Activated CD4-positive, alpha-beta T cell treated with anti-CD3 and anti-CD28 coated beads for 48 hours (primary cell): ENCODE results near the gene CSTF2.
A peak's percentile ranks its signal among the peaks of the same experiment; 100 is the strongest.
"Not testable (repeated sequence)": the region's sequence is repeated elsewhere in the genome, so short reads cannot be mapped to it uniquely, and the experiment has no call there.

ENCODE experiments used
- DNase-seq: peaks from one replicate; pipeline ENCODE4 v3.0.0-alpha.2; 2020

The CSTF2 gene

DNA sequence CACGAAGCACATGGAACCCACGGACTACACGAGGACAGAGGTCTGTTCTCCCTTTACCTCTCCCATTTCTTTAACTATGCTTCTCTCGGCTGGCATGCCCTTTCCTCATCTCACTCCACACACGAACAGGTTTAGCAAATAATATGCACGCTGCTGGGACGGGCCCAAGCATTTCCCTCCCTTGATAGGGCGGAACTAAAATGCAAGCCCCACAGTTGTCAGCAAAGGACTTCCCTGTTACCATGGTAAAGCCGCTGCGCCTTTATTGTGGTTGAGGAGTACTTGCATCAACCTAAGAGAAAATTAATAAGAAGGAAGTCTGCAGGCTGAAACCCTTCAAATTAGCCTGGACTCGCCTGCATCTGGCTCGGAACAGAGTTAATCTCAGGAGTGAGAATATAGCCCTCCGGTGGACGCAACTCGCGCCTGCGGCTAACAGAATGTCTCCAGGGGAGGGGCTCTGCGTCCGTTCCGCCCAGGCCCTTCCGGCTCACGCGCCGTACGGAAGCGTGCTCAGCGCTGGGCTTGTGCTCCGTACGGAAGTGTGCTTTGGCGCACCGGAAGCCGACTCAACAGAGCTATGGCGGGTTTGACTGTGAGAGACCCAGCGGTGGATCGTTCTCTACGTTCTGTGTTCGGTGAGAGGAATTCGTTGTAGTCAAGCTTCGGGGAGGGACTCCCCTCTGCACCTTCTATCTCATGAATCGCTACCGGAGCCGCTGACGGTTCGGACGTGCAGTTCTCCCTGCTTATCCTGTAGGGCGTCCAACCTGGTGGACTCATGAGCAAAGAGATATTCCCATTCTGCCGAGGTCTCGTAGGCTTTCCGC lies at the start of gene CSTF2:
TSS of gene CSTF2 (plus strand) at position 555 of the 830 bp plus-strand sequence. CDS start at position 581, 26 bp downstream.
- peak; percentile 84 for DNase-seq

DNA sequence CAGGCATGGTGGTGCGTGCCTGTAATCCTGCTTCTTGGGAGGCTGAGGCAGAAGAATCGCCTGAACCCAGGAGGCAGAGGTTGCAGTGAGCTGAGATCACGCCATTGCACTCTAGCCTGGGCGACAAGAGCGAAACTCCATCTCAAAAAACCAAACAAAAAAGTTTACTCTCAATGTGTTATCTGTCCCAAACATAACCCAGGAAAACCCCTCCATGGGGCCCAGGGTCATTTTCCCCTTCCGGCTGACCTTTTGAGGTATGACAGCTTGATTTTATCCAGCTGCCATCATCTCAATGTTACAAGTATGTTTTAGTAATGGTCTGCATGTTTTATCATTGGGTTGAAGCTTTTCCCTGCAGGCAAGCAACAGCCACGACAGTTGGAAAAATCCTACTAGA lies 23.8 kb upstream of the CSTF2 start:
- not testable (repeated sequence) for DNase-seq

DNA sequence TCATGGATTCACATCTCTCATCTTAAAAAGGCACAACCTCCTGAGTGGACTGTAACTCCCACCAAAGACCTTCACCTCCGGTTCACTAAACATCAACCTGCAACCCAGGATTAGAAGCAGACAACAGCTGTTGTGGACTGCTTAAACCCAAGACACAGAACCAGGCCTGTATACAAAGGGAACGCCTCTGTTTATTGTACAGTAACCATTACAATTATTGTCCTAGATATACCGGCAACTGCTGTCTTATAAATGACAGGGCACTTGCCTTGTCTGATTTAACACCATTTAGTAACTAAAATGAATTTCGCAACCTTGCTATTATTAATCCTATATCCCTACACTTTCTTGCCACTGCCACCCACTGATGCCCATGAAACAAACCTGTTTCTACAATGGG lies 22.8 kb upstream of the CSTF2 start:
- no peak for DNase-seq

DNA sequence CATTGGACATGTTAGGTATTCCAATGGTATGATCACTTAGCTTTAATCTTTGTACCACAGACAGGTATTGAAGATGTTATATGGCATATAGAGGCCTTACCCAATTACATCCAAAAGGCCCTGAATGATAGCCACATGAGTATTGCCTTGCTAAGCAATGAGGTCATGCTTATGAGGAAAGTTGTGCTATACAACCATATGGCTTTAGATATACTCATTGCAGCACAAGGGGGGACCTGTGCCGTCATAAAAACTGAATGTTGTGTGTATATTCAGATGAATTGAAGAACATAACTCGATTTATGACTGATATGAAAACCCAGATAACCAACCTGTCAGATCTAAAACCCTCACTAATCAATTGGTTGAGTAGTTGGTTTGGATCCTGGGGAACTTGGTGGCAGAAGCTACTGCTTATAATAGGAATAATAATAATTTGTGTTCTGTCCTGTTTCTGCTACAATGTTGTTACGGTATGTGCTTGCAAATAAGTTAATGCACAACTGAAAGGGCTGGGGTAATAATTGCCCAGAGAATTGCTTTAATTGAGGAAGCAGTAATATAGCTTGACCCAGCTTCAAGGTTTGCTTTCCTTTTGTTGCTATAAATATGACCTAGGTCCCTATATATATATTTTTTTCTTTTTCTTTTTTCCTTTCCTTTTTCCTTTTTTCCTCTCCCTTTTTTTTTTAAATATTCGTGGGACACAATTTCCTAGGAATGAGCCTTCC lies 21.5 kb upstream of the CSTF2 start:
- no peak for DNase-seq

DNA sequence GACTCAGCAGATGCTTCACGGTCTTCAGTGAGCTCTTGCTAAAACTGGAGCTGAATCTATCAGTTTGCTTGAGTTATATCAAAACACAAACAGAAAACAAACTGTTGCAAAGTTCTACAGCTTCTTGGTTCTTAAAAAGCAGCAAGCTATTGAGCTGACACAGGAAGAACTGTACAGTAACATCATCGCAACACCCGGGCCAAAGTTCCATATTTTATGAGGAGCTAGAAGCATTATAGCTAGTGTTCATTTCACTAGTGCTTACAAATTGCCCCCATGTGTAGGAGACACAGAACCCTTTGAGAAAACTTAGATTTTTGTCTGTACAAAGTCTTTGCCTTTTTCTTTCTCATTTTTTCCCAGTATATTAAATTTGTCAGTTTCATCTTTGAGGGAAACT lies 17.3 kb upstream of the CSTF2 start:
- no peak for DNase-seq

DNA sequence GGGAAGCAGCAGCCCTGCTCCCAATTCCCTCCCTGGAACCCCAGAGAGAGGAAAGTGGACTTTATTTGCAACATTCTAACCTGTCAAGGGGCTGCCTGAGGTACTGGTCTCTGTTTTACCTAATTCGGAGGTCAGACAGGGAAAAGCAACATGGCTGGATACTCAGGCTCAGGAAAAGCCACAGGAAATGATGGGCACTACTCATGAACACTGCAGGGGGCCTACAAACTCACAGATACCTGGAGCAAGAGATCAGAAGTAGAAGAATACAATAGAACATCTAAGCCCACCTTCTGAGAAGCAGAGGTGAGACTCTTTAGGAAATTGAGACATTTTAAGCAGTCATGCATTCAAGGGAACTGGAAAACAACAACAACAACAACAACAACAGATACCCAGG lies 15.4 kb upstream of the CSTF2 start:
- no peak for DNase-seq

DNA sequence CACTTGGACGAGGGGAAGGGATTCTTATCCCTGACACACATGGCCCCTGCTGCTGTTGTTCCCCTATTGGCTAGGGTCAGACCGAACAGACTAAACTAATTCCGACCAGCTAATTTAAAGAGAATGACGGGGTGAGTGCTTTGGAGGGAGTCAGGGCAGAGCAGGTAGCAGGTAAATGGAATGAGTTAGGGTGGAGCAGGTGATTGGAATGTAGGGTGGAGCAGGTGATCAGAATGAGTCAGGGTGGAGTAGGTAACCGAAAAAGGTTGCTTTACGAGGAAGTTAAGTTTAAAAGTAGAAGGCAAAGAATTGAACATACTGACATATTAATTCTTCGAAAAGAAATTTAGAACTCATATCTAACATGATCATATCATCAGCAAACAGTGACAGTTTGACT lies 11.9 kb upstream of the CSTF2 start:
- not testable (repeated sequence) for DNase-seq

DNA sequence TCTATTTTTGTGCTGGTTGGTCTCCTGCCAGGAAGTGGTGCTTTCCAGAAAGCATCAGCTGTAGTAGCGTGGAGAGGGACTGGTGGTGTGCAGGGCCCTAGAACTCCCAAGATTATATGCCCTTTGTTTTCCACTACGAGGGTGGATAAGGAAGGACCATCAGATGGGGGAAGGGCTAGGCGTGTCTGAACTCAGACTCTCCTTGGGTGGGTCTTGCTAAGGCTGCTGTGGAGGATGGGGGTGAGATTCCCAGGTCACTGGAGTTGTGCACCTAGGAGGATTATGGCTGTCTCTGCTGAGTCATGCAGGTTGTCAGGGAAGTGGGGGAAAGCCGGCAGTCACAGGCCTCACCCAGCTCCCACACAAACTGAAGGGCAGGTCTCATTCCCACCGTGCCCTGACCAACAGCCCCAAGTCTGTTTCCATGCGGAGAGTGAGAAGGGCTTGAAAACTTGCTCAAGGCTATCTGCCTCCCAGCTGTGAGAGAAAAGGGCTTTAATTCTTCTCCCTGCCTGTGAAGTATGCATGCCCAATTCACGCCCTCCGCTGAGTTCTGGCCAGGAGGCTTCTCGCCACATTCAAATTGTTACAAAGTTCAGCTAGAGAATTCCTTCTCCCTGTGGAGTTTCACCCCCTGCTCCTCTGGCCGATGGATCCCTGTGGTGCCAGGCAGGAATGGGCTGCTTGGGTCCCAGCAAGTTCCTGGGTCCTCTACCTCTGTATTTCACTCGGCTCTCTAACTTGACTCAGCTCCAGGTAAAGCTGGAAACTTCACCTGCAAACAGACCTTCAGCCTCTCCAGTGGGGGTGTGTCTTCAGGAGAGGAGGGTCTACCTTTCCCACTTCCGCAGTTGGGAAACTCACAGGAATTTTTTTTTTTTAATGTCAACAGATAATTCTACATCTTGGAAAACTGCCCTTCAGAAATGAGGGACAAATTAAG lies 7.7 kb upstream of the CSTF2 start:
- no peak for DNase-seq

DNA sequence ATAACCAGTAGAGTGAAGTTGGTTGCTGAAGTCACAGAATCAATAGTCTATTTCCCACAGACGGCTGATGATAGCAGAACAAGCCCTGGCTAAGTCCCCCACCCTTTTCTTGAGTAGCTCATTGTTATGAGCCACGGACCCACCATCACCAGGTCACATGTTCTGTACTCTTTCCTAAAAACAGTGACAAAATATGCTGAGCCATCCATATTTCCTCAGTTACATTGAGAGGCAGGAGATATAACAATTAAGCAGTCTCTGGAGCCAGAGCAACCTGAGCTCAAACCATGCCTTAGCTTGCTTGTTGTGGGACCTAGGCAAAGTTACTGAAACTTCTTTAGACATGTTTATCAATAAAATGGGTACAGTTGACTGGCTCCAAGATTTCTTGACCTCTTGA lies 2.9 kb upstream of the CSTF2 start:
- DNase-seq: no peak

- no peak for DNase-seq
Observed at GRCh38 chrX:100819534-100819836, 706 bp upstream of the CSTF2 start.

DNA sequence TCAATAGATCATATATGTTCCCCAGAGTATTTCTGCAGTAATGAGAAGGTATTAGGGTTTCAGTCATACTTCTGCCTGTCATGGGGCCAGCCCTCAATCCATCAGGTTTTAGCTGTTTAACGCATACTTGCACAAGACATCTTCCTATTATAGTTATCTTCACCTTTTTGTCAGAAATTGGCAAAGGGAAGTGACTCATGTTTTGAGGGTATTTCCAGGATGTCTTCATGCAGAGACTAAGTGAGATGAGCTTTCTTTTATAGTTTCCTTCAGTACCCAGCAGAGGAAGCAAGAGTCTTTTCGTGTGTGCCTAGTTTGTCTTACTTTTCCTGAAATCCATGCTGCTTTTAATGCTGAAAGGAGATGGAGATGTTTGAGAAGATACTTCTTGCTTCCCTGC lies 9.5 kb downstream of the CSTF2 start:
- peak; percentile 24 for DNase-seq

GRCh38 chrX:100830143-100830542 lies 10.0 kb downstream of the CSTF2 start:
- DNase-seq: no peak

DNA sequence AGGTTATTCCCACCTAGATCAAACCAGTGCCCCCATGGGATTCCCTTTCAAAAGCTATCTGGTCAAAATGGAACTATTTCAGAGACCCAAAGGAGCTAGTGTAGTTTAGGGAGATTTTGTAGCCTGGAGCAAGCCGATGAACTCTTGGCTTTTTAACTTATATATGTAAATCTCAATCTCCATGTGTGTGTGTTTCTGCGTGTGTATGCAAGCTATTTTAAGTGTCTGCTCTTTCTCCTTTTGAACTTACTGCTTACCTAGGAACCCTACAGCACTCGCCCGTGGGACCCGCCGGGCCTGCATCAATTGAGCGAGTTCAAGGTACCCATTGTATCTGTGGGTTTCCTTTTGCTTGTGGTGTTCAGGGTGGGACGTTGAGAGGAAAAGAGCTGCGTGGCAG lies 10.4 kb downstream of the CSTF2 start:
- no peak for DNase-seq

DNA sequence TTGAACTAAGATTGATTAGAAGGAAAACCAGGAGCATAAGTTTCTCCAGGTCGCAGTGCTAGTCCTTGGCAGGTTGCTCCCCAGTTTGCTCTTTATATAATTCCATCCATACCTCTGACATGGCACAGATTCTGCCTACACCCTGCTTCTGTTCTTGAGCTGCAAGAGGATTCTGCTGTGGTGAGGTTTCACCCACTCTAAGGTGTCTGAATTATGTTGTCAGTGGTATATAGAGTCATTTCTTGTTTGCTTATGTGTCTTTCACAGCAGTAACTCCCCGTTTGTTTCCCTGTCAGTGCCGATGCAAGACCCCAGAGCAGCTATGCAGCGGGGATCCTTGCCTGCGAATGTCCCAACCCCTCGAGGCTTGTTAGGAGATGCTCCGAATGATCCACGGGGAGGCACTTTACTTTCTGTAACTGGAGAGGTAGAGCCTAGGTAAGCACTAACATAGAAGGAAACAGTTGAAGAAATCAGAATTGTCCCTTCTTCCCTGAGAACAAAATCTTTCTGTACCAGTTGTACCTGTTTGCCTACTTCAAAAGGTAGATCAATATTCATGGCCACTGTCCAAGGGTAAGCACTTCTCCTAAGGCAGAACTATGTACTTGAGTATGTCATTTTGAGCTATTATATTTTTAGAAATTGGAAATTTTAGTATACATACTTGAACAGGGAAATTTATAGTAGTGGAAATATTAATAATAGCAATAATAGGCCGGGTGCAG lies 11.2 kb downstream of the CSTF2 start:
- DNase-seq: no peak

DNA sequence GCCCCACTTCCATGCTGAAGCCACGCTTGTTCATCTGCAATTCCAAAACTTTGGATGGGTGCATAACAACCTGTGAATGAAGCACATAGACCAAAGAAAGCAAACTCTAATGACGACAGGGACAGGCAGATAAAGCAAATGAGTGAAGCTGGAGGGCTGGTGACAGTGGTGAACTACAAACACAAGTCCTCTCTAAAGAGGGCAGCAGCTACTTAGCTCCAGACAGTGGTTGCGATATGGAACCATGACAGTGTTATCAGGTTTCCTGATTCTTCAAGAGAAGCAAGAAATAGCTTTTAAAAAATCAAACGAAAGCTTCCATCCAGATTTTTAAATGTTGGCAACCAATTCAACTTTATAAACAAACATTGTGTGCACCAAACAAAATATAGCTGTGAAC lies 30.1 kb downstream of the CSTF2 start:
- no peak for DNase-seq

DNA sequence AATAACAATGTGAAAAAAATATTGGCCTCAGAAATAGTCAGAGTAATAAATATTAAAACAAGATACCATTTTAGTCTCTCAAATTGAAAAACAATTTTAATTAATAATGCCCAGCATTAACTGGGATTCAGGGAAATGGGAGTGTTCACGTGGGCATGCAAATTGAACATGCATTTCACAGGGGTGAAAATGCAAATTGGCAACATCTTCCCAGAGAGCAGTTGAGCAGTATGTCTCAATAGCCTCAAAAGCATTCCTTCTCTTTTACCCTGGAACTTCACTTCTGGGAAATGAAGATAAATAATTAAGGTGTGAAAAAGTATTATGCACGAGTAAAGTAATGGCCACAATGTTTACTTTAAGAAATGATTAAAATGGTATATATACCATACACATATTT lies 32.6 kb downstream of the CSTF2 start:
- DNase-seq: no peak

DNA sequence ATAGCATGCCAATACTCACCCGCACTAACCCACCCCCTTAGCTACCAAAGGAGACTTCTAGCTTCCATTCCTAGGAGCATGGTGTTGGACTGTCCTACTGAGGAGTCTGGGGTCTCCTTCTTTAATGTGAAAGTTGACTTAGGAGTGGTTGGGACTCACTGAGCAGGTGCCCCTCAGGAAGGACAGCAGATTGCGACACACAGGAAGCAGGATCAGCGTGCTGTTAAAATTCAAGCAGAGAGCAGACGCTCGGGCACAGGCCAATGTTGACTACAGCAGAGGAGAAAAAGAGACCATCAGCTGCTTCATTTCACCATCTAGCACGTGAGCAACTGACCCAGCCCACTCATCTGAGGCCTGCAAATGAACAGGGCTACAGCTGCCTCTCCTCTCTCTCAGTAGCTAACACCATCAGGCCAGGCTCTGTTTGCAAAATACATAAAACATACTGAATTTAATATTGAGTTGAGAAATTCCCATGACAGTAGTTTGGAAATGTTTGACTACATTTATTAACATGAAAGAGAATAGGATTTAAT lies 43.2 kb downstream of the CSTF2 start:
- no peak for DNase-seq

DNA sequence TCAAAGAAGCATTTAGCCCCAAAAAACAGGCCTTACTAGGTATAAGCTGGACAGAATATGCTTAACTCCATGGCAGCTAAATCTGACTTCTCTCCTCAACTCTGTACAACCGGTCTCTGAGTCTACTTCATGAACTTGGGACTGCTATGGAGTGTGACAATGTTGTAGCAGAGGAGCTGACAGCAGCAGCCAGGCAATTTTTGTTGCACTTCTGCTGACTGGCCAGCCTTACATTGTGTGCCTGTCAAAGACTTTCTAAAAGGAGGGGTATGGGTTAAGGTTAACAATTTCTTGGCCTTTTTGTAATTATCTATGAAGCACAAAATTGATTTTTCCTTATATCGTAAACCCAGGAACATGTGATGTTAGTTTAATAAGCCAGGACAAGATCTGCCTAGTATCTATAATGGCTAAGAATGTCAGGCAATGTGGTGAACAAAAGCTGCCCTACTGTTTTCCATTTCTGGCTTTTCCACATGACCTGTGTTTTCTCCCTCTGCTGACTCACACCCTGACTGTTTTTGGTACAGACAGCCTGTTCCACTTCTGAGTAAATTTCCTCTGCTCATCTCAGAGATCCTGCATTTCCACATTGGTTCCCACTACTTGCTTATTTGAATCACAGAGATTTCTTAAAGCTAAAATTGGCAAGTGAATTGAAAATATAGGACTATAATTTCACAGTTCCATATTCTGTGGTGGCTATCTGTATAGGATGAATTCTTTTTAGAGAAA lies 44.6 kb downstream of the CSTF2 start:
- no peak for DNase-seq

DNA sequence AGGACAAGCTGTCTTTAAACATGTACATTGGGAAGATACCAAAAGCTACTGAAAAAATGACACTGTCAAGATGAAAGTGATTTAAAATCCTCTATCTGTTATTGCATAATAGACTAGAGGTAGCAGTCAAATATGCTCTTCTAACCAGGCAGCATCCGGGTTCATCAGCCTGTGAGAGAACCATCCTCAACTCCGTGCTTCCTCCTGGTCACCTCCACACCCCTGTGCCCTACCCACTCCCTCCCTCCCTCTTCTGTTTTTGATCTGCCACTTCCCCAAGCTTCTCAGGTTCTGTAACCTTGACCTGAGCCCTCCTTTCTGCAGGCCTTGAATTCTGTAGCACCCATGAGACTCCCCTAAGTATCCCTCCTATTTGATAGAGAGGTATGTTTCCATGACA lies 48.1 kb downstream of the CSTF2 start:
- no peak for DNase-seq

DNA sequence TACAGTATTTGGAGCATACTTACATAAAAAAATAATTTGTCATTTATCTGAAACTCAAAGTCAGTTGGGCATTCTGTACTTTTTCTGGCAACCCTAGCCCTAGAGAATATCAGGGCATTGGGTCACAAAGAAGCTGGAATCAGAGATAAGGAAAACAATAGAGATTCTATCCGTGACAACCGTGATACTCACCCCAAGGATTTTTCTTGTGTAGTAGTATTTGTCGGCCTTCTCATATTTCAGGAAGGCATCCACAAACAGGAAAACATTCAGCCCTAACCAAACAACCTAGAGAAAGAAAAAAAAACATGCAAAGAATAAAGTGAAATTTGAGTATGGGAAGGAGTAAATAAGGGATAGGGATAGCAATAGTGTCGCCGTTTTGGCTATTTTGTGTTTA lies 50.3 kb downstream of the CSTF2 start:
- no peak for DNase-seq
